ELF-1 (cell line): ENCODE measurements around the gene ZER1.
A peak's percentile ranks its signal among the peaks of the same experiment; 100 is the strongest.
"Not testable (repeated sequence)": the region's sequence is repeated elsewhere in the genome, so short reads cannot be mapped to it uniquely, and the experiment has no call there.

Source experiments
- DNase-seq: peaks from one replicate; pipeline ENCODE4 v3.0.0-alpha.2; 2016; ENCODE audit warnings: low read depth, low spot score

The ZER1 gene

DNA sequence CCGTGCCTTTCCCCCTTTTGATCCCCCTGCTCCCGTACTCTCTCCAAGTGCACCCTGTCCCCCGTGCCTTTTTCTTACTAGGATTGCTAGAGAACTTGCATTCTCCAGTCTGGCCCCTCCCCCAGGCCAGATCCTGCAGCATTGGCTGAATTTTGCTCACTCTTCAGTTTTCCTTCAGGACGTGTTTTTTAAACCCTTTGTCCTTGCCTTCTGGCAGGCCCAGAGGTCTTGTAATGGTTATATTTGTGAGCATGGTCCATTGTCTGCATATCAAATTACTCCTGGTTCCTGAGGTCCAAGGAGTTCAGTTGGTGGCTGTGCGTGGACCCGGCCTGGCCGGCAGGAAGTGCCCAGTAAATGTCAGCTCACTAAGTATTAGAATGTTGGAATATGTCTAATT is 15.9 kb upstream of the ZER1 start:
- DNase-seq = peak; percentile 10

DNA sequence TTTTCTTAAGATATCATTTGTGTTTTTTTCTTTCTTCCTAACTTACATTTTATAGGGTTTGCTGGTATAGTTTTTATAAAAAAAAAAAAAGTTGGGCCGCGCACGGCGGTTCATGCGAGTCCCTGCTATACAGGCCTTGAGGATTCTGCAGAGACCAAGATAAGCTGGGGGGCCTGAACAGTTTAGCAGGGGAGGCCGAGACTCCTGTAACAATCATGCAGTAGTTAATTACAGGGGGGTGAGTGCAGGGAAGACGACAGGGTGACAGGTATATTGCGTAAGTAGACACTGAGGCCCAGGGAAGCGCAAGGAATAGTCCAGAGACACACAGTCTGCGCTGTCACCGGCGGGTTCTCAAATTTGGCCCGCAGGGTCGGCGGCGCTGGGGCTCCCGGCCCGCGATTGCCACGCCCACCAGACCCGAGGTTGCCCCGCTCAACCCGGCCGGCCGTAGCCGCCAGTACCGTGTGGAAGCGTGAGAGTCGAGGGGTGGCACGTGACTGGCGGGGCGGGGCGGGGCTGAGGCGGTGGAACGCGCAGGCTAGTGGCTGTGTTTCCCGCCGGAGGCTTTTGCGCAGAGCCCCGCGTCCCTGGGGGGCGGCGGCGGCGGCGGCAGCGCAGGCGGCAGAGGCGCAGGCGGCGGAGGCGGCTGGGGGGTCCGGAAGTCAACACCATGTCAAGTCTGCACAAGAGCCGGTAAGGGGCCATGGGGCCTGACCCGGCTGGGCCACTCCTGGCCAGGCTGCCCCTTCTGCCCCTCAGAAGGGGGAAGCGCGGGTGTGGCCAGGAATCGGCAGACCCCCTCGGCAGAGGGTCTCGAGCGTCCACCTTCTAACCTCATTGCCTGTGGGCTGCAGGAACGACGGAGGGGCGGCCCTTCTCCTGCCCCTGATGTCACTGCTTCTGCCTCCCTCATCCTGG is 15.2 kb upstream of the ZER1 start, which contains the start of gene TBC1D13:
Gene TBC1D13 (plus strand): TSS at position 573 of the 921 bp plus-strand sequence. CDS start 101 bp downstream, at position 674.
- DNase-seq = peak; percentile 93

DNA sequence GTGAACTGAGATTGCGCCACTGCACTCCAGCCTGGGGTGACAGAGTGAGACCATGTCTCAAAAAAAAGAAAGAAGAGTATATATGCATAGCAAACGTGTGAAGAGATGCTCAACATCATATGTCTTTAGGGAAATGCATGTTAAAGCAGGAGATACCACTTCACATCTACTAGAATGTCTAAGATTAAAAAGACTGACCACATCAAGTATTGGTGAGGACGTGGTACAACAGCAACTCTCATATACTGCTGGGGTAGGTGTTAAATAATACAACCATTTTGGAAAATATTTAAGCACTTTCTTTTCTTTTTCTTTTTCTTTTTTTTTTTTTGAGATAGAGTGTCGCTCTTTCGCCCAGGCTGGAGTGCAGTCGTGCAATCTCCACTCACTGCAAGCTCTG is 13.7 kb upstream of the ZER1 start:
- no peak for DNase-seq

DNA sequence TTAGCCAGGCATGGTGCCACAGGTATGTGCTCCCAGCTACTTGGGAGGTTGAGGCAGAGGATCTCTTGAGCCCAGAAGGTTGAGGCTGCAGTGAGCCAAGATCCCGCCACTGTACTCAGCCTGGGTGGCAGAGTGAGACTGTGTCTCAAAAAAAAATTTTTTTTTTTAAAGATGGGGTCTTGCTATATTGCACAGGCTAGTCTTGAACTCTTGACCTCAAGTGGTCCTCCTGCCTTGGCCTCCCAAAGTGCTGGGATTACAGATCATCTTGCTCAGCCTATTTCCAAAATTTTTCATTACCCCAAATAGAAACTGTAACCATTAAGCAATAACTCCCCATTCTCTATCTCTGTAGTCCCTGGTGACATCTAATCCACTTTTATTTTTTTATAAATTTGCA is 10.9 kb upstream of the ZER1 start:
- DNase-seq = no peak

DNA sequence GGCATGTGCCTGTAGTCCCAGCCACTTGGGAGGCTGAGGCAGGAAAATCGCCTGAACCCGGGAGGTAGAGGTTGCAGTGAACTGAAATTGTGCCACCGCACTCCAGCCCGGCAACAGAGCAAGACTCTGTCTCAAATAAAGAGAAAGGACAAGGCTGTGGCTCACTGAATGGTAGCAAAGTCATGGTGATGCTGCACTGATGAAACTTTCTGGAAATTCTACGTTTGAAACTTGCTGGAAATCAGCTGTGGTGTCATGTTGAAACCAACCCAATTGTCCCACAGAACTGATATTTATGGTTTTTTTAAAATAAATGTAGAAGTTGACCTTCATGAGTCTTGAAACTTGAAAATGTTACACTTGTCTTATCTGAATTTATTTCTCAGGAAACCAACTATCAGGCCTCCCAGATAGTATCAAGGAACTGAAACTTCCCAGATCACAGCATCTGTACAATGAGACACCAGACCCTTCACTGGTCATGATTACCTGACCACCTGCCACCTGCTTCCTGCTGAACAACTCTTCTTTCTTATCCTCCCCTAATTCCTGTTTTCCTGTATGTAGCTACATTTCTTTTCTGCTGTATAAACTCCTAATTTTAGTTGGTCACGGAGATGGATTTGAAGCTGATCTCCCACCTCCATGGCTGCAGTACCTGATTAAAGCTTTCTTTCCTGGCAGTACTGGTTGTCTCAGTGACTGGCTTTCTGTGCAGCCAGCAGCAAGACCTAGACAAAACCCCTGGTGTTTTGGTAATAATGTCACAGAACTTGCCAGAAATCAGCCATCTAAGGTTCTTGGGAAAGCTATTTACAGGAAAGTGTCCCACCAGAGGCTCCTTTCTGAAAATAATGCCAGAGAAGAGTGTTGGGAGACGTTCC is 9.7 kb upstream of the ZER1 start:
- DNase-seq = no peak

DNA sequence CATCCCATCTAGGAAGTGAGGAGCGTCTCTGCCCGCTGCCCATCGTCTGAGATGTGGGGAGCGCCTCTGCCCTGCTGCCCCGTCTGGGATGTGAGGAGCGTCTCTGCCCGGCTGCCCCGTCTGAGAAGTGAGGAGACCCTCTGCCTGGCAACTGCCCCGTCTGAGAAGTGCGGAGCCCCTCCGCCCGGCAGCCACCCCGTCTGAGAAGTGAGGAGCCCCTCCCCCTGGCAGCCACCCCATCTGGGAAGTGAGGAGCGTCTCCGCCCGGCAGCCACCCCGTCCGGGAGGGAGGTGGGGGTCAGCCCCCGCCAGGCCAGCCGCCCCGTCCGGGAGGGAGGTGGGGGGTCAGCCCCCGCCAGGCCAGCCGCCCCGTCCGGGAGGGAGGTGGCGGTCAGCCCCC is 8.4 kb upstream of the ZER1 start:
- not testable (repeated sequence) for DNase-seq

DNA sequence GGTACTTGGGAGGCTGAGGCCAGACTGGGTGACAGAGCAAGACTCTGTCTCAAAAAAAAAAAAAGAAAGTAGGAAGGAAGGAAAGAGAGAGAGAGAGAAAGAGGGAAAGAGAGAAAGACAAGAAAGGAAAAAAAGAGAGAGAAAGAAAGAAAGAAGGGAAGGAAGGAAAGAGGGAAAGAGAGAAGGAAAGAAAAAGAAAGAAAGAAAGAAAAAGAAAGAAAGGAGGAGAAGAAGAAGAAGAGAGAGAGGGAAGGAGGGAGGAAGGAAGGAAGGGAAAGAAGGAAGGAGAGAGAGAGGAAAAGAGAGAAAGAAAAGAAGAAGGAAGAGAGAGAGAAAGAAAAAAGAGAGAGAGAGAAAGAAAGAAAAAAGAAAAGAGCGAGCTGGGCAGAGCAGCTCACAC is 3.1 kb upstream of the ZER1 start:
- DNase-seq = no peak

DNA sequence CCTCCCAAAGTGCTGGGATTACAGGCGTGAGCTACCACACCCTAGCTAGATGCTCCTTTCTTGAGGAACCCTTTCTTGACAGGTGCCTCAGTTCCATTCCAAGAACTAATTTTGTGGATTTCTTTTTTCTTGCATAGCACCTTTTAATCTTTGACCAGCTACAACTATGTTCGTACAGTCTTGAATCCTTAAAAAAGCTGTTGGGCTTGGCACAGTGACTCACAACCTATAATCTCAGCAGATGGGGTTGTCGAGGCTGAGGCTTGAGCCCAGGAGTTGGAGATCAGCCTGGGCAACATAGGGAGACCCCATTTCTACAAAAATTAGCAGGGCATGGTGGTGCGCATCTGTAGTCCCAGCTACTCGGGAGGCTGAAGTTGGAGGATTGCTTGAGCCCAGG is 1.3 kb upstream of the ZER1 start:
- no peak for DNase-seq

DNA sequence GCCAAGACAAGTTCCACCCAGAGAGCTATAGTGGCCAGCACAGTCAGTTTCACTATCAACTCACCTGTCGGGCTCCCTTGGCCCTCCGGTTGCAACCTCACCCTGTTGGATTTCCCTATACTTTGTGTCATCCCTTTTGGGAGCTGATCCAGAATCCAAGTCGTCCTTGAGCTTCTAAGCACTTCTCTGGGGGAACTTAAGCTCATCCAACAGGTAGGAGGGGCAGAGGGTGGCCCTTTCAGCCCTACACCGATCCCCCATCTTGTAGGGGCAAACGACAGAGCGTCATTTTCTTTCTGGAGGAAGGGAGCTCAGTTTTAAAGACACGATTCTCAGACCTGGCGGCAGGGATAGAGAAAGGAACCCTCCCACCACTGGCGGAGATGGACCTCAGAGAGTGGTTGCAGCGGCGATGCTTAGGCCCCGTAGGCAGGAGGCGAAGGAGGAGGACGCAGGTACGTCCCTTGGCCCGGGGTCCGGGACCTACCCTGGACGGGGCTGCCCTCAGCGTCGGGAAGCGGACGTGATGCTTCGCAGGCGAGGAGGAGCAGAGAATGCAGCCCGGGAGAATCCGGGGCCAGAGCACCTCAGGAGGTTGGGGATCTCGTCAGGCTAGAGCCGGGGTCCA is 519 bp downstream of the ZER1 start:
- DNase-seq = peak; percentile 31

DNA sequence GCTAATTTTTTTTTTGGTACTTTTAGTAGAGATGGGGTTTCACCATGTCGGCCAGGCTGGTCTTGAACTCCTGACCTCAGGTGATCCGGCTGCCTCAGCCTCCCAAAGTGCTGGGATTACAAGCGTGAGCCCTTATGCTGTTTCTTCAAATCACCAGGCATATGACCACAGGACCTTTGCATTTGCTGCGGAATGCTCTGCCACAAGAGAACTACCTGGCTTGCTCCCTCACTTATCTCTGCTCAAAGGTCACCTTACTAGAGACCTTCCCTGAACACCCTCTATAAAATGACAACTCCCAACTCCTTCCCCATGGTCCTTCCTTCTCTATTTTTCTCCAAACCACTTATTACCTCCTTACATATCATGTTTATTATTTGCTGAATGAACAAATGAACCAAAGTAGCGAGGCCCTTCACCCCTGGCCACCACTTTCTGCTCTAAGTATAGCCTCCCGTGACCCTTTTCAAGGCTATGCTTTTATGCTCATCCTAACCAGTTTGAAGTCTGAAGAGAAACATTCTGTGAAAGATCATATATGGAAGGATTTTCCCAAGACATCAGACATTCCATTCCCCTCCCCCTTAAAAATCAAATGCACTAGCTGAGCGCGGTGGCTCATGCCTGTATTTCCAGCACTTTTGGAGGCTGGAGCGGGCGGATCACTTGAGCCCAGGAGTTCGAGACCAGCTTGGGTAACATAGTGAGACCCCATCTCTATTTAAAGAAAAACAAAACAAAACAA is 1.3 kb downstream of the ZER1 start:
- DNase-seq = no peak

DNA sequence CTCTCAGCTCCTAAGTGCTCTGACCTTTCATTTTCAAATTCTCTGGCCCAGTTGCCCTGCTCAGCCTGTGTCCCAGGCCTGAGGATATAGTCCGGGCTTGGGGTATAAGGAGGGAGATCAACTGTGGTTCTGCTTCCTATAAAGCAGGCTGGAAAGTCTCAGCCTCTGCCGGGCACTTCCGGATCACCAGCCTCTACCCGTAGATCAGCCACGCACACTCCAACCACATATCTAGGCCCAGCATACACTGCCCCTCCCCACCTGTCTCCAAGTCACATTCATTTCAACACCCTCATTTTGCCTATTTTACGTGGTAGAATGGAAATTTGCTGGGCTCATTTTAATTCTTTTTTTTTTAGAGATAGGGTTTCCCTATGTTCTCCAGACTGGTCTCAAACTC is 3.1 kb downstream of the ZER1 start:
- no peak for DNase-seq

DNA sequence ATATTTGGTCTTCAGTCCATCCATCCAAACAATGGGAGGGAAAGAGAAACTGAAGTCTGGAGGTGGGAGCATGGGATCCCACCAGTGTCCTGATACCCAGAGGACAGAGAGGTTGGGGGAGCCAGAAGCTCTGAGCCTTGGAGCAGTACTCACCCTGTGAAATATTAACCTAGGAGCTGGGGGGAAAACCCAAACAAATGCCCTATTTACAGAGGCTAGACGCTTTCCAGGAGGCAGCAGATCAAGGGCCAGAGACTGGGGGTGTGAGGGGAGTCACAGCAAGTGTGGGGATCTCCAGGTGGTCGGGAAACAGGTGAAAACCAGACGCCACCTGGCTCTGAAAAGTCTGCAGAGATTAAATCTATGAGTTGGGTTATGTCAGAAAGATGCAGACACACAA is 6.2 kb downstream of the ZER1 start:
- no peak for DNase-seq

DNA sequence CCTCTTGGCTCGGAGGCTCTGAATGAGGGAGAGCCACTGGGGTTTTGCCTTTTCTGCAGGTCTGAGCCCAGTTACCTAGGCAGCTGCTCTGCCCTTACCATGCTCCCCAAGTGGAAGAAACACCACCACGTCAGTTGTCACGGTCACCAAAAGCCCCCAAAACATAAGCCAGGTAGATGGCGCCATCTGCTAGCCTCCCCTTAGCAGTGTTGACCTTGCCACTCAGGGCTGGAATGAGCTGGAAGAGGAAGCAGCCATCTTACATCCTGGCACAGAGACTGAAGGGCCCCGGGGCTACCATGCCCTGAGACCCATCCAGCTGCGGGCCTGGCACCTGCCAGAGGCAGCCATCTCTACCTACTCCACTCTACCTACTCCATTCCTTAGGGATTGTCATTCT is 7.4 kb downstream of the ZER1 start:
- DNase-seq = peak; percentile 11

DNA sequence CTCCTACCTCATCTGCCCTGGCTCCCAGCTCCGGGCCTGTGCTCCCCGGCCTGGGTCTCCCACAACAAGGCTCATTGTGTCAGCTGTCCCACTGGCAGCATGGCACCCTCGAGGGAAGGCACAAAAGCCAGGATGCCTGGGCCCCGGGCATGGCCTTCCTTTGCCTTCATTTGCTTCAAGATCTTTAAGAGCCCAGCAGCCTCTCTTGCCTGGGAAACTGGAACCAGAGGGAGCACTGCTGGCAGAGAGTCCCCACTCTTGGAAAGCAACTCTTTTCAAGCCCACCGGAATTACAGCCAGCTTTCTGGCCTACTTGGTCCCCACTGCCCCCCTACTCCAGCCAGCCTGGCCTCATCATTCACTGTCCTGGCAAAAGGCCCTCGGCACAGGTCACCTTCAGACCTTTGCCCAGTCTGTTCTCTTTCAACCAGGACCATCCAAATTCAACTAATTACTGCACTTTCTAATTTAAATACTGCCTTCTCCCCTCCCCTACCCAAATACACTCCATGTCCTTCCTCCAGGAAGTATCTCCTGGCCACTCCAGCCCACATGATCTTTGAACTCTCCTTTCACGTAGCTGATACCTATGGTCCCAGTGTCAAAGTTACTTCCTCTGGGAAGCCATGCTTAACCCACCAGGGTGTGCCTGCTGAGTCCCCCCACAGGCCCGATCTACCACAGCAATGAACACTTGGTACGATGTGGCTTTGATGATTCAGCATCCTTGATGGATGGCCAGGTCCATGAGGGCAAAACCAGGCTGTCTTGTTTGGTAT is 8.9 kb downstream of the ZER1 start:
- no peak for DNase-seq

DNA sequence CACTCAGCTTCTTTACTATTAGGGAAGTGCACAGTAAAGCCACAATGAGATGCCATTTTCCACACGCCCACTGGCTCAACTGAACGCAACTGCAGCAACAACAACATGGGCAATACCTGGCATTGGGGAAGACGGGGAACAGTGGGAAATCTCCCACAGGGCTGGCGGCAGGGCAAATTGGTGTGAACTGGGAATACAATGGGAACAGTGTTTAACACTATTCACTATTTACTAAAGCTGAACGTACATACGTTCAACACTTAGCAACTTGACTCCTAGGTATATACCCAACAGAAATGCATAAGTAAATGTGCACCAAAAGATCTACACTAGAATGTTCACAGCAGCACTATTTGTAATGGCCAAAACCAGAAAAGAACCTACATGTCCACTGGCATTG is 14.1 kb downstream of the ZER1 start:
- no peak for DNase-seq

DNA sequence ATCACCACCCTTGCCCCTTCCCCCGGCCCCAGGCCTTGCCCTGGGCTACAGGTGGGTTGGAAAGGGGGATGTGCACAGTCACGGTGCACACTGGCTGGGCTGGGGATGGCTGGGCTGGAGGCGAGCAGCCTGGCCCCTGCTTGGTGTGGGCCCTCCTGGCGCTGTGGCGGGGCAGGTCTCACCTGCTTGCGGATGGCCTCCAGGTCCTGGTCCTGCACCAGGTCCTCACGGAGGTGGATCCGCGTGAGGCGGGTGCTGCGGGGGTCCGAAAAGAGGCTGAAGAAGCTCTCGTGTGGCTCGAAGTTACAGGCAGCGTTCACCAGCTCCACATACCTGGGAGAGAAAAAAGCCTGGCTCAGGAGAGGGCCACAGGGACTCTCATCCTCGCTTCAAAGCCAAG is 18.1 kb downstream of the ZER1 start:
- DNase-seq = no peak

DNA sequence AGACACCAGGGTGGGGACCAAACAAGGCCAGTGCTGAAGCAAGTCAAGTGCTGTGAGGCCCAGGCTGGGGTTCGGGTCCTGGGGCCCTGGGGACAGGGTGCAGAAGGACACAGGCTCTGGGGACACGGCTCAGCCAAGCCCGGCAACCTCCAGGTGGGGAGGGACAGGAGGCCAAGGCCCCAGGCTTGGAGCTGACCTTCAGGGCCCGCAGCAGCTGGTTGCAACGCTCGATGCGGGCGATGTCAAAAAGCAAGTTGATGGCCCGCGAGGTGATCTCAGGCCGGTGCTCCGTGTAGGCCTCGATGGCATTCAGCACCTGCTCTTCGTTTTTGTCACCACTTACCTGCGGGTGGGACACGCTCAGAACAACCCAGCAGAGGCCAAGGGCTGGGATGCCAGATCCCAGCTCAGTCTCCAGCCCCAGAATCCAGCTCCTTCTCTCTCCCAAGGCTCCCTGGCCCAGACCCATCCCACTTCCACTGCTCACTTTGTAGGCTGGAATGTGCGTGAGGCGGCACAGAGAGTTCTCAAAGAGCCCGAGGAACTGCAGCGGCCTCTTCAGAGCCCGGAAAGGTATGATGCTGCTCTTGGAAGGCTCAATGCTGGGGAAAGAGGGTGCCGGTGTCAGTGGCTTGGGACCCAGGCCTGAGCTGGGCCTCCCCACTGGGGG is 20.7 kb downstream of the ZER1 start:
- DNase-seq = no peak

DNA sequence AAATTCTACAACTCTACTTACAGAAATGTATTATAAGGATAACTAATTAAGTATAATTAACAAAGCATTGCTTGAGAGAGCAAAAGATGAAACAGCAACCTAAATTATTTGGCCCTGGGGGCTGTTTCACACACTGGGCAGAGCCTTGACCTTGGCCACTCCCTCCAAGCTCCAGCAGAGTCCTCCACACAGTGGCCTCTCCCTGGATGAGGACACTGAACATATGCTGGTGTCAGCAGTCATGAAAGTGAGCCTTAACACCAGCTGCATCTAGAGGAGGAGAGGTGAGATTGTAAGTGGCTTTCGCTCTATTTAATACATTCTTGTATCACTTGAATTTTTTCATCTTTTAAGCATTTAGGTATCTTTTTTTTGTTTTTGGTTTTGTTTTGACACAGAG is 24.5 kb downstream of the ZER1 start:
- no peak for DNase-seq

DNA sequence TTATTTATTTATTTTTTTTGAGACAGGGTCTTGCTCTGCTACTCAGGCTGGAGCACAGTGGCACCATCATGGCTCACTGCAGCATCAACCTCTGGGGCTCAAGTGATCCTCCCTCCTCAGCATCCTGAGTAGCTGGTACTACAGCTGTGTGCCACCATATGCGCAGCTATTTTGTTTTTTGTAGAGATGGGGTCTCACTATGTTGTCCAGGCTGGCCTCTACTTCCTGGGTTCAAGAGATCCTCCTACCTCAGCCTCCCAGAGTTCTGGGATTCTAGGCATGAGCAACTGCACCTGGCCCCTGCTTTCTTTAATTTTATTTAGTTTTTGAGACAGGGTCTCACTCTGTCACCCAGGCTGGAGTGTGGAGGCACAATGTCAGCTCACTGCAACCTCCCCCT is 28.3 kb downstream of the ZER1 start:
- DNase-seq = no peak

DNA sequence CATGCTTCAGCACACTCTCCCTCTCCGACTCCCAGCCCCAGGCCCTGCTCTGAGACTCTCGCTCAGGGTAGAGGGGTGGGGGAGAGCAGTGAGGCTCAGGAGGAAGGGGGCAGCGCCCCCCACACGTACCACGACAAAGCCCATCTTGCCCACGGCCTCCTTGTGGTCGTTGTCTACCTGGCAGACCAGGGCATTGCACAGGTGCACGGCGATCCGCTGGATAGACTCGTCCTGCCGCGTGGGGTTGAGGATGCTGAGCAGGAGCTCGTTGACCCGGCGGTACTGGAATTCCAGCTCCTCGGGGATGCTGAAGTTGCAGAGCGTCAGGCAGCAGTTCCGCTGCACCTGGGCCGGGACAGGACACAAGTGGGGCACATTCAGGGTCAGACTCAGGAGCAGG is 29.3 kb downstream of the ZER1 start:
- DNase-seq = no peak
